GM10847 (cell line): Measurements from ENCODE around the gene STARD9.

Experiments
- POLR2A ChIP-seq: IDR thresholded peaks from 2 replicates; pipeline ENCODE4 v1.6.1; 2011; ENCODE audit not compliant: insufficient read length; ENCODE audit errors: extremely low read depth

The STARD9 gene

DNA sequence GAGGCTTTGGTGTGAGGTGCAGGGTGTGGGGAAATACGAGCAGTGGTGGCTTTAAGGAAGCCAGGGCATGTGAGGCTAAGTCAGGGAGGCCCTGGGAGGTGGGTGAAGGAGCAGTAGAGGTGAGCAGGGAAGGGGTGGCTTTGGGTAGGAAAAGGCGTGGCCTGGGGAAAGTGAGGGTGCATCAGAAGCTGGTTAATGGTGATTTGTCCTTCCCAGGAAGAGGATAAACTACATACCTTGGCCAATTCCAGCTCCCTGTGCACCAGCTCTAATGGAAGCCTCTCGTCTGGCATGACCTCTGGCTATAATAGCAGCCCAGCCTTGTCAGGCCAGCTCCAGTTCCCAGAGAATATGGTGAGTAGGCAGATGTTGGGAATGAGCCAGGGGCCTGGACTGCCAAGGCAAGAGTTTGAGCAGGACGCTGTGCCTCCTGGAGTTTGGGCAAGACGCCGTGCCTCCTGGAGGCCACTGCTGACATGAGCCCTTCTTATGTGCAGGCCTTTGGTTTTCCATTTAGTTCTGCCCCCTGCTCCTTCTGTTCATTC is 120.2 kb downstream of the STARD9 start:
- TF ChIP-seq POLR2A, result no peak

DNA sequence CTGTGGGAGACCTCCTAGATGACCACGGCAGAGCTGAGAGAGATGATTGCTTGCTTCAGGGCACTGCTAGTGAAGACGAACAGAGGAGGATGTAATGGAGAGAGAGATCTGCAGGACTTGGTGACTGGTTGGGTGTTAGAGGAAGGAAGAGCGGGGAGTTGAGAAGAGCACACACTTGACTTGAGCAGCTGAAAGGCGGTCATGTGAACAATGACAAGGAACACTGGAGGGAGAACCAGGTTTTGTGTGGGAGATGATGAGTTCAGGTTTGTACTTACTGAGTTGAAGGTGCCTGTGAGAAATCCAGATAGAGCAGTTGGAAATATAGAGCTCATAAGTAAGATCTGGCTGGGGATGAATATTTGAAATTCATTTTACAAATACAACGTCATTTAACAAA is 121.2 kb downstream of the STARD9 start:
- no peak for TF ChIP-seq POLR2A

DNA sequence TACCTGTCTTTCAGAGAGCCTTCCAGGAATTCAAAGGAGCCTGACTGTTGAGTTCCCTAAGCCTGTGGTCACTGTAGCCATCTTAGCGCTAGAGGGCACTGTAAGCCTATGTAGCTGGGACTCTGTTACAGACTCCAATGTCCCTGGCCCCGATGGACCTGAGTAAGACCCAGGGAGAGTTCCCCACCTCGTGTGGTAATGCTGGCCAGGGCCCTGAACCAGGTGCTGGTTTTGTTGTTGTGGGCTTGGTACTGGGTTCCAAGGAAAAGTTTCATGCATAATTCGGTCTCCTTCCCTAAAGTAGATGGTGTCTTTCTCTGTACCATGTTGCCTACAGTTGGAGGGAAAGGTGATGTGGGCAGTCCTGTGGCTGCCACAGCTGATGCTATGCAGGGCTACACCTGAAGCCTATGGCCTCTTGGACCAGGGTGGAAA is 129.1 kb downstream of the STARD9 start:
- no peak for TF ChIP-seq POLR2A

DNA sequence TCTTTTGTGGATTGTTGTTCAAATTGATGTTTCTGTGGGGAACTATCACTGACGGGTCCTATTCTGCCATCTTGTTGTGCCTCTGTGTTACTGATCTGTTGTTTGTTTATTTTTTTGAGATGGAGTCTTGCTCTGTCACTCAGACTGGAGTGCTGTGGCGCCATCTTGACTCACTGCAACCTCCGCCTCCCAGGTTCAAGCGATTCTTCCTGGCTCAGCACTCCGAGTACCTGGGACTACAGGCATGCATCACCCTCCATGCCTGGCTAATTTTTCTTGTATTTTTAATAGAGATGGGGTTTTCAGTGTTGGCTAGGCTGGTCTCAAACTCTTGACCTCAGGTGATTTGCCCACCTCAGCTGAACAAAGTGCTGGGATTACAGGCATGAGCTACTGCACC is 129.9 kb downstream of the STARD9 start:
- TF ChIP-seq POLR2A, result no peak

DNA sequence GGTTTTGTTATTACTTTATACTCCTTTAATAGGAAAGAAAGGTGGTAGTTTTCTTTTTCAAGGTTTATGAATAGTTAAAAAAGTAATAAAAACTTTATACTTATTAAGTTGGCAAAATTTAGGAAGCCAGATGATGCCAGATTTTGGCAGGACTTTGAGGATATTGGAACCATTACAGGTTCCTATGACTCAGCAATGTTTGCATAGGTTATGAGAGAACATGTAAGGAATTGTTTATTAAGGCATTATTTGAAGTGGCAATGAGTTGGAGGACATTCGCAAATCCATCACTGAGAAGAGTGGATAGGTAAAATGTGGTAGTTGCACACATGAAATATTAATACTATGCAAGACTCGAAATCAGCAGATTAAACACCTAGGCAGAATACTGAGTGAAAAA is 131.7 kb downstream of the STARD9 start:
- TF ChIP-seq POLR2A, result no peak

DNA sequence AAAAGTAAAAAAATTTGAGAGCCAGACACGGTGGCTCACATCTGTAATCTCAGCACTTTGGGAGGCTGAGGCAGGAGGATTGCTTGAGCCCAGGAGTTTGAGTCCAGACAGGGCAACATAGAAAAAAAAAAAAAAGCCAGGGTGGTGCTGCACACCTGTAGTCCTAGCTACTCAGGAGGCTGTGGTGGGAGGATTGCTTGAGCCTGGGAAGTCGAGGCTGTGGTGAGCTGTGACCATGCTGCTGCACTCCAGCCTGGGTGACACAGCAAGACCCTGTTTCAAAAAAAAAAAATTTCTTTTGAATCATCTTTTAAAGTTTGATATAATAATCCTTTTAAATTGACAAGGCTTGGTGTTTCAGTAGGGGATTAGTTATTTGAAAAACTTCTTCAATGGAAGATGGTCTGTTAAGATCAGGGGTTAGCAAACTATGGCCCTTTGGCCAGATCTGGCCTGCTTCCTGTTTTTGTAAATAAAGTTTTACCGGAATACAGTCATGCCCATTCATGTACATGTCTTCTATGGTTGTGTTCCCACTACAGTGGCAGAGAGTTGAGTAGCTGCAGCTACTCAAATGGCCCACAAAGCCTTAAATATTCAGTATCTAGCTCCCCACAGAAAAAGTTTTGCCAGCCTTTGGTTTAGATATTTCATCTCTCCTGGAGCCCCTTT is 132.6 kb downstream of the STARD9 start:
- no peak for TF ChIP-seq POLR2A

DNA sequence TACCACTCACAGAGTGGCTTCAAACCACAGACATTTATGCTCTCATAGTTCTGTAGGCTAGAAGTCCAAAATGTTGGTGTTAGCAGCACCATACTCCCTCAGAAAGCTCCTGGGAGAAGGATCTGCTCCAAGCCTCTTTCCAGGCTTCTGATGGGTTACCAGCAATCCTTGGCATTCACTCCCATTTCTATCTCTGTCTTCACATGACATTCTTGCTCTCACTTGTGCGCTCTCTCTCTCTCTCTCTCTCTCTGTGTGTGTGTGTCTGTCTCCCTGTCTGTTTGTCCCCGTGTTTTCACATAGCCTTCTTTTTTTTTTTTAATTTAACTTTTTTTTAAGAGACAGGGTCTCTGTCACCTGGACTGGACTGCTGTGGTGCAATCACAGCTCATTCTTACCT is 135.3 kb downstream of the STARD9 start:
- no peak for TF ChIP-seq POLR2A

DNA sequence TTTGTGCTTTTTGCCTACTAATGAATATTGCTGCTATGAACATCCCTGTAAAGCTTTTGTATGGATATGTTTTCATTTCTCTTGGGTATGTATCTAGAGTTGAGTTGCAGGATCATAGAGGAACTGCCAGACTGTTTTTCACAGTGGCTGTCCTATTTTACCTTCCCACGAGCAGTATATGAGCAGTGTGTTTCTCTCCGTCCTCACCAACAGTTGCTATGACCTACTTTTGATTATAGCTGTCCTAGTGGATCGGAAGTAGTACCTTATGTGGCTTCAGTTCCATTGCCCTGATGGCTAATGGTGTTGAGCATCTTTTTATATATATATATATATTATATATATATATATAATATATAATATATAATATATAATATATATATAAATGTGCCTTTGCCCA is 136.3 kb downstream of the STARD9 start:
- no peak for TF ChIP-seq POLR2A

DNA sequence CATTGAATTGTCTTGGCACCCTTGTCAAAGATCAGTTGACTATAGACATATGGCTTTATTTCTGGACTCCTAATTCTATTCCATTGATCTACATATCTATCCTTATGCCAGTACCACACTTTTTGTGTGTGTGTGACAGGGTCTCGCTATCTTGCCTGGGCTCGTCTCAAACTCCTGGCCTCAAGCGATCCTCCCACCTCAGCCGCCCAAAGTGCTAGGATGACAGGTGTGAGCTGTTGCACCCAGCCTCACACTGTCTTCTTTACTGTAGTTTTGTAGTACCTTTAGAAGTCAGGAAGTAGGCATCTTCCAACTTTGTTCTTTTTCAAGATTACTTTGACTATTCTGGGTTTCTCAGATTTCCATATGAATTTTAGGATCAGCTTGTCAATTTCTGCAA is 137.2 kb downstream of the STARD9 start:
- TF ChIP-seq POLR2A, result no peak

DNA sequence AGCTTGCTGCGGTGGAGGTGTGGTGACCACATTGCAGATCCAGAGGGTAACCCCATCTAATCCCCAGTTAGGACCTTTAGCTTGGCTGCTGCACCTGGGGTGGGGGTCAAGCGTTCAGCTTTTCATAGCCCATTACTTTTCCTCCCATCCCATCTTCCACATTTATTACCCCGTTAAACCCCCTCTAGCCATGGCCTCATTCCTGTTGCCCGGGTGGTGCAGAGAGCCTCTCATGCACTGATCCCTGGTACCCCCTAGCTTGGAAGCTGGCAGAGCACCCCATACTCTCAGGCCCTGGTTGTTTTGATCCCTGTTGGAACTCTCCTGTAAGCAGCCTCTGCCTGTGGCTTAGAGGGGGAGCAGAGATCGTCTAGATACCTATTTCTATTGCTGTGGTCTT is 140.7 kb downstream of the STARD9 start:
- no peak for TF ChIP-seq POLR2A

DNA sequence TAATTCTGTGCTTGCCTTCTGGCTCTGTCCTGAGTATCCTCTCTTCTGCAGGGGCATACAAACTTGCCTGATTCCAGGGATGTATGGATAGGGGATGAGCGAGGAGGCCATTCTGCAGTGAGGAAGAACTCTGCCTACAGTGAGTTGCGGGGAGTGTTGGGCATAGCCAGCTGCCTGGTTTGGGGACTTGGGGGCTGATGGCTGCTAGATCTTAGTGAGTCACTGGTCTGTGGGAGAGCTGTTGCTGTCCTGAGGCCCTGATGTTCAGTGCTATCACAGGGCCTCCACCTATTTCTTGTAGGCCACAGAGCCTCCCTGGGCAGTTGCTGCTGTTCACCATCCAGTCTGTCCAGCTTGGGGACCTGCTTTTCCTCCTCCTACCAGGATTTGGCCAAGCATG is 141.2 kb downstream of the STARD9 start:
- TF ChIP-seq POLR2A, result no peak

DNA sequence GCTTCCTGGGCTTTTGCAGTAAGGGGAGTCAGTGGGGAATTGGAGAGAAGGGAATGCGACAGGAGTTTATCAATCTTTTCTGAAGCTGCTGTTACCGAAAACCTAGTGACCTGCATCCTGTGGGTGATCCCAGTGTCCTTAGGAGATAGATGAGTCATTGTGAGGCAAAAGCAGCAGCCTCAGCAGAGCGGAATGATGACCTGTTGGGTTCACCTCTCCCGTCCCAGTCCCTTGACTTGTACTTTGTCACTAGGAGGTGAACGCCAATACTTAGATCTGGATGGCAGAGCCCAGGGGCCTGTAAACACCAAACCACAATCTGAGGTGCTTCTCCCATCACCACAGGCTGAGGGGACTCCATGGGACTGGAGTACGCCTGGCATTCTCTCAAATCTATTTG is 143.6 kb downstream of the STARD9 start:
- no peak for TF ChIP-seq POLR2A

DNA sequence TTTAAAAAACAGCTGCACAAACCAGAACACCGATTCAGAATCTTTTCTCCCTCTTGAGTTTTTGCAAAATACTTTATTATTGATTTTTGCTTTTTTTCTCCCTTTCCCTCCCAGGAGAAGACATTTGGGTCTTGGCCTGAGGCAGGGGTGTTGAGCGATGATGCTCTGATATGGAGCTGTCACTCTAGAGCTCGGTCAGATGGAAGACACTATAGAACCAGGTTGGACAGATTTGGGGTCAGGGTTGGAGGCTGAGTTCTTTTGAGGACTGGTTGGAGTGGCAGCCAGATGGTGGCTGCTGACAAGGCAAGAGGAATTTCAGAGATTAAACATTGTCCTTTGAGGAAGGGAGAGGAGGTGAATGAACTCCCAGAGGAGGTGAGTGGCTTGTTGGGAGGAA is 144.7 kb downstream of the STARD9 start:
- no peak for TF ChIP-seq POLR2A

DNA sequence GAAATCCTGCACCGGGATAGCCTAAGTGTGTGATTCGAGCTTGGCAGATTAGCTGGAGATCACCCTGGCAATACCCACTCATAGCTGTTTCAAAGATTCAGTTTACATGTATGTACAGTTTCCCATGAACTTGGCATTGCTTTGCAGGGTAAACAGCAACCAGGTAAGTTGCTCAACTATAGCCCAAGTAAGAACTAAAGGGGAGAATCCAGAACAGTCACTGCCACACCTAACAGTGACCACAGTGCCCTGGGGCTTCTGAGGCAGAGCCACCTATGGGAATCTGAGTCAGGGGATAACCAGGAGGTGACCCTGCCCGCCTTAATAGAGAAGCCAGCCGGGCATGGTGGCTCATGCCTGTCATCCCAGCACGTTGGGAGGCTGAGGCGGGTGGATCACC is 145.6 kb downstream of the STARD9 start:
- no peak for TF ChIP-seq POLR2A

DNA sequence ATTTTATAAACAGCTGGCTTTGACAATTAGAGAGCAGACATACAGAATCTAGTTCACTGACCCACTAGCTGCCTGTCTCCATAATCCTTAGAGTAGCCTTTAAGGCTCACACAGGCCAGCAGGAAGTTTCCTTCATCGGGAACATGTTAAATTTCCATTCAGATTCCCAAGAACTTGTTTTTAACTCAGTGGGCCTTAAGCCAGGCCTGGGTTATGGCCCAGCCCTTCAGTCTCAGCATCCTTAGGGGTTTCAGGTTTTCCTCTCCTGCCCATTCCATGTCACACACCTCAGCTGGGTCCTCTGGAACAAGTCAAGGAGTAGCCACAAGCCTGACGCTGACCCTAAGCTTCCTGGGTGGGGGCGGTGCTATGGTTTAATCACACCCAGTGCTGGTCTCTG is 146.5 kb downstream of the STARD9 start:
- no peak for TF ChIP-seq POLR2A

DNA sequence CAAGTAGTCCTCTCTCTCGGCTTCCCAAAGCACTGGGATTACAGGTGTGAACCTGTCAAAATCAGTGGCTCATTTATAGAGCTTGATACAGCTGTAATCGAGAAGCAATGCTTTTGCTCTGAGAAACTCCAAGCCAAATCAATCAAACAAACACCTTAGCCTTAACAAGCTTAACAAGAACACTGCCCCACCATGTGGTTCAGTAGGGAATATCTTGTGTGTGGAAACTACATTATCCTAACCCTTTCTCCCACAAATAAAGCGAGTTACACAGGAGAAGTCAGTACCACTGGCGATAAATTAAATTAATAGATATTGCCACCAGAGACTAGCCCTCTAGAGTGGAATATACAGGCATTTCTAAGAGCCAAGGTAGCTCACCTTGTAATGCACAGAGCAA is 147.7 kb downstream of the STARD9 start:
- TF ChIP-seq POLR2A, result no peak

DNA sequence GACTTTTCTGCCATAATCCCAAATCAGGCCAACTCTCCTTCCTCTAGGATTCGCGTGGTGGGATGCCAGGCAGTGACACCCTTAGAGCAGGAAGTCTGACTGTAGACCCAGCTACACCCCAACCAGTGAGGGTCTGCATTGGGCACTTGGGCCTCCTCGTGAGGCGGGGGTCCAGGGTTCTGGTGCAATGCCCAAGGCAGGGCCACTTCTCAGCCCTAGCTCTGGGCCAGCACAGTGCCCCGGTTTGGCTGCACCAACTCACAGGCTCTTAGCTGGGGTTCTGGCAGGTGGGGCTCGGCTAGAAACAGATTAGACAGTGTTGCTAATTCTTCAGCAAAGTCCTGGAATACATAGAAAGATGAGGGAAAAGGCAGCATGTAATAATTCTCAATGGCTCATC is 148.9 kb downstream of the STARD9 start:
- TF ChIP-seq POLR2A, result no peak
